Osteocyte (in vitro differentiated cells): Measurements from ENCODE around the gene ZNF346. TPM values are rescaled to one million over a fixed set of nuclear protein-coding genes. Genes with fewer than 3 reads are reported as not detected.

Experiments used
- DNase-seq: peaks from one replicate; pipeline ENCODE4 v3.0.0; 2021; ENCODE audit warnings: mixed read lengths; ENCODE audit not compliant: unreplicated experiment; ENCODE audit errors: extremely low spot score
- H3K27ac Mint-ChIP-seq: one replicate; pipeline ENCODE4 v1.8.0; 2021; ENCODE audit warnings: mild to moderate bottlenecking, mixed read lengths; ENCODE audit not compliant: unreplicated experiment
- H3K27me3 Mint-ChIP-seq: one replicate; pipeline ENCODE4 v1.8.0; 2021; ENCODE audit warnings: mixed read lengths; ENCODE audit not compliant: unreplicated experiment
- H3K36me3 Mint-ChIP-seq: one replicate; pipeline ENCODE4 v1.8.0; 2021; ENCODE audit warnings: mixed read lengths; ENCODE audit not compliant: unreplicated experiment
- H3K4me1 Mint-ChIP-seq: one replicate; pipeline ENCODE4 v1.8.0; 2021; ENCODE audit warnings: mixed read lengths; ENCODE audit not compliant: unreplicated experiment
- H3K4me3 Mint-ChIP-seq: one replicate; pipeline ENCODE4 v1.8.0; 2021; ENCODE audit warnings: mild to moderate bottlenecking, moderate library complexity, mixed read lengths; ENCODE audit not compliant: unreplicated experiment
- H3K9me3 Mint-ChIP-seq: one replicate; pipeline ENCODE4 v1.8.0; 2021; ENCODE audit warnings: mixed read lengths; ENCODE audit not compliant: unreplicated experiment
- CTCF ChIP-seq: fragments of 200-600 bp; sonication (generic); IDR thresholded peaks from 2 replicates; pipeline ENCODE4 v1.5.0; 2021; ENCODE audit warnings: antibody characterized with exemption, mild to moderate bottlenecking, moderate library complexity
- total RNA-seq: library from RNA; stranded (reverse); gene quantifications from 2 replicates; pipeline ENCODE4 v1.2.1, GENCODE V29; 2021

ZNF346 gene
- total RNA-seq, 1 donor from 2014 or later, result 26.9 TPM

GRCh38 chr5:177099422-177100093 is 77.1 kb downstream of the ZNF346 start:
- H3K4me1 Mint-ChIP-seq, result peaks cover 26% of the 10 kb centered on the region
- no peak overlapping the region for H3K4me3 Mint-ChIP-seq
- no peaks in the 10 kb centered on the region for H3K36me3 Mint-ChIP-seq
- H3K27me3 Mint-ChIP-seq, result peaks cover 4% of the 10 kb centered on the region
- DNase-seq, result no peak
- no peak for TF ChIP-seq CTCF
- H3K9me3 Mint-ChIP-seq, result no peaks in the 10 kb centered on the region
- no peak overlapping the region for H3K27ac Mint-ChIP-seq

- no peaks in the 10 kb centered on the region for H3K36me3 Mint-ChIP-seq
- H3K4me1 Mint-ChIP-seq, result peaks cover 16% of the 10 kb centered on the region
- H3K9me3 Mint-ChIP-seq, result no peaks in the 10 kb centered on the region
- no peak overlapping the region for H3K27ac Mint-ChIP-seq
- no peak for DNase-seq
- H3K27me3 Mint-ChIP-seq, result peaks cover 4% of the 10 kb centered on the region
- no peak for TF ChIP-seq CTCF
- no peak overlapping the region for H3K4me3 Mint-ChIP-seq
Observed at GRCh38 chr5:177100714-177101121, 78.2 kb downstream of the ZNF346 start.

GRCh38 chr5:177103523-177104253 is 81.2 kb downstream of the ZNF346 start:
- no peak overlapping the region for H3K27ac Mint-ChIP-seq
- DNase-seq, result no peak
- peaks cover 9% of the 10 kb centered on the region for H3K4me1 Mint-ChIP-seq
- H3K9me3 Mint-ChIP-seq, result no peaks in the 10 kb centered on the region
- peaks cover 6% of the 10 kb centered on the region for H3K27me3 Mint-ChIP-seq
- no peaks in the 10 kb centered on the region for H3K36me3 Mint-ChIP-seq
- TF ChIP-seq CTCF, result no peak
- H3K4me3 Mint-ChIP-seq, result no peak overlapping the region

- Mint-ChIP-seq H3K27me3 (peaks cover 6% of the 10 kb centered on the region), H3K27ac (no peak overlapping the region)
- no peak for TF ChIP-seq CTCF
Observed at GRCh38 chr5:177105691-177106476, 83.4 kb downstream of the ZNF346 start.

GRCh38 chr5:177107159-177107558 is 84.7 kb downstream of the ZNF346 start:
- H3K4me1 Mint-ChIP-seq, result peaks cover 4% of the 10 kb centered on the region
- DNase-seq, result no peak

More at GRCh38 chr5:177105691-177106476, 83.4 kb downstream of the ZNF346 start:
- no peak for DNase-seq
- Mint-ChIP-seq H3K4me1 (peaks cover 4% of the 10 kb centered on the region), H3K36me3 (no peaks in the 10 kb centered on the region), H3K9me3 (no peaks in the 10 kb centered on the region), H3K4me3 (no peak overlapping the region)

More at GRCh38 chr5:177107159-177107558, 84.7 kb downstream of the ZNF346 start:
- no peaks in the 10 kb centered on the region for H3K9me3 Mint-ChIP-seq
- no peak overlapping the region for H3K4me3 Mint-ChIP-seq
- no peak for TF ChIP-seq CTCF
- no peak overlapping the region for H3K27ac Mint-ChIP-seq
- no peaks in the 10 kb centered on the region for H3K36me3 Mint-ChIP-seq
- H3K27me3 Mint-ChIP-seq, result peaks cover 6% of the 10 kb centered on the region
